GM12874 (cell line): ENCODE results near the gene NFIX.

Experiments
- TF ChIP-seq, protein P1 (sequence below): IDR thresholded peaks from 2 replicates; pipeline ENCODE4 v1.5.1; 2011; ENCODE audit warnings: low read depth, mild to moderate bottlenecking, control low read depth, low read length, moderate library complexity; ENCODE audit not compliant: insufficient read depth

The NFIX gene

DNA sequence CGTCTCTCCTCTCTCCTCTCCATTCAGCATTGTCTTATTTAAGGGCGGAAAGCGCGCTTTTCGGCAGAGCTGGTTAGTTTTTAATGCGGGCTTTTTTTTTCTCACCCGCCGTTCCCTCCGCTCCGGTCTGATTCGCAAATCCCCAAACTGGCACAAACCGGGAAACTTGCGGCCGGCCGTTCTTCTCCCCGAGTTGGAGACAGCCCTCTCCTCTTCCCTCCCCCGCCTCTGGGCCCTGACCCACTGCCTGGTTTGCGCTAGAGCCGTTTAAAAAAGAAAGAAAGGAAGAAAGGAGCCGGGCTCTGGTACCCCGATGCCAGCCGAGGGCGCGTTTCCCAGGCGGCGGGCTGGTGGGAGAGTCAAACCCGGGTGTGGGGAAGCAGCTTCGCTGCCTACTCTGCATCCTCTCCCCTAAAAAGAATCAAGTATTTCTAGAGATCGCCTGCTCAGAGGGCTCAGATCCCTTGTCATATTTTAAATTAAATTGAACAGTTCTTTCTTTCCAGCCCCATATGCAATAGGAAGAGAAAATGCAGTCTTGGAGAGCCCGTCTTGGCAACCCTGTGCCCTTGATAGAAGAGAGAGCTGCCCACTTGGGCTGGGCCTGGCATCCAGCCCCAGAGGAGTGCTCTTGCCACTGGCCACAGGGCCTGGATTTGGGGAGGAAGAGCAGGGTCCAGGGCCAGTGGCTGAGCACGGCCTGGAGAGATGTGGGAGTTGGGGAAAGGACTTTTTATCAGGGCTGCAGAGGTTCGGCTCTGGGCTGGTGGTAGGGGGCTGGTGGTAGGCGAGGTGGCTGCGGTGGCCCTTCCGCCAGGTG is 19.0 kb downstream of the NFIX start:
- TF ChIP-seq, protein P1, sequence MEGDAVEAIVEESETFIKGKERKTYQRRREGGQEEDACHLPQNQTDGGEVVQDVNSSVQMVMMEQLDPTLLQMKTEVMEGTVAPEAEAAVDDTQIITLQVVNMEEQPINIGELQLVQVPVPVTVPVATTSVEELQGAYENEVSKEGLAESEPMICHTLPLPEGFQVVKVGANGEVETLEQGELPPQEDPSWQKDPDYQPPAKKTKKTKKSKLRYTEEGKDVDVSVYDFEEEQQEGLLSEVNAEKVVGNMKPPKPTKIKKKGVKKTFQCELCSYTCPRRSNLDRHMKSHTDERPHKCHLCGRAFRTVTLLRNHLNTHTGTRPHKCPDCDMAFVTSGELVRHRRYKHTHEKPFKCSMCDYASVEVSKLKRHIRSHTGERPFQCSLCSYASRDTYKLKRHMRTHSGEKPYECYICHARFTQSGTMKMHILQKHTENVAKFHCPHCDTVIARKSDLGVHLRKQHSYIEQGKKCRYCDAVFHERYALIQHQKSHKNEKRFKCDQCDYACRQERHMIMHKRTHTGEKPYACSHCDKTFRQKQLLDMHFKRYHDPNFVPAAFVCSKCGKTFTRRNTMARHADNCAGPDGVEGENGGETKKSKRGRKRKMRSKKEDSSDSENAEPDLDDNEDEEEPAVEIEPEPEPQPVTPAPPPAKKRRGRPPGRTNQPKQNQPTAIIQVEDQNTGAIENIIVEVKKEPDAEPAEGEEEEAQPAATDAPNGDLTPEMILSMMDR: no peak

DNA sequence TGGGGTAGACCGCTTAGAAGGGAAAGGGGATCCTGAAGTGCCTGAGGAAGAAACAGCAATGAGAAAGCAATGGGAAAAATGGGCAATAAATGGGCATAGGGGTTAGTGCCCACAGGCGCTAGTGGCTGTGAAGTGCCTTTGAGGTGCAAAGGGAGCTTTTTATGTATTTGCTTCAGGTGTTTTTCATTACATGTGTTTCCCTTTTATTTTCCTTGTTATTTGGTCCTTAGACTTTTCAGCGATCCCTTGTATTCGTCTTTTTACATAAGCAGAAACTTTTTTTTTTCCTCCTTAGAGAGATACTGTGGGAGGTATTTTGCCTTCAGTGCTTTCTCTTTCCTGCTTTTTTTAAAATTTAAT is 19.6 kb downstream of the NFIX start:
- TF ChIP-seq, protein P1: no peak

DNA sequence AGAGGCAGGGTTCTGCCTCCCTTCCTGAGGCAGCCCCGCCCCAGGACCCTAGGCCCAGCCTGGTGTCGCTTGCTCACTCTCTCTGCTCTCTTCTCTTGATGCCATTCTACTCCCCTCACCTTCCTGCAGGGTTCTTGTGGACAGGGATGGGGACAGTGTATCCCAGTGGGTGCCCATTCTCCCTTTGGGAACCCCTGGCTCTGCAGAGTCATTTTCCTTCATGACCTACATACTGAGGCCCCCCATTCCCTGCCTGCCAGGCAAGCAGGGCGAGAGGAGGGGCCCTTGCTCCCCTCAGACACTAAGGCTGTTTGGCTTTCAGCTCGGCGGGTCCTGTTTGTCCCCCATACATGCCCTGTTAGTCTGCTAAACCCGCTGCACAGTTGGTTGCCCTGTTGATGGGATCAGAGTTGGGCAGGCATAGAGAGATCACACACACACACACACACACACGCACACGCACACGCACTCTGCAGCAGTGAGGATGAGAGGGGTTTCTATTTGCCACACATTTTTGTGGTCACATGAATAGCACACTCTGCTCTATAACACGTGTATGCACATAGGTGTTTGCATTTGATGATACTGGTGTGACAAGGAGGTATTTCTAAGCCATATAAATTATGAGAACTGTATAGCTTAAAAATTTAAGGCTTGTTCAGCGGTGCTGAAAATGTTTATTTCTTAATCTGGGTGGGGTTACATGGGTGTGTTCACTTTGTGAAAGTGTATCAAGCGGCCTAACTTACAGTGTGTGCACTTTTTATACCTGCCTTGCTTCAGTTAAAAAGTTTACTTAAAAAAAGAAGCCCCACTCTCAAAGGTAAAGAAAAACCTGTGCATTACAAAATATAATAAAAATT is 20.3 kb downstream of the NFIX start:
- TF ChIP-seq, protein P1: no peak

DNA sequence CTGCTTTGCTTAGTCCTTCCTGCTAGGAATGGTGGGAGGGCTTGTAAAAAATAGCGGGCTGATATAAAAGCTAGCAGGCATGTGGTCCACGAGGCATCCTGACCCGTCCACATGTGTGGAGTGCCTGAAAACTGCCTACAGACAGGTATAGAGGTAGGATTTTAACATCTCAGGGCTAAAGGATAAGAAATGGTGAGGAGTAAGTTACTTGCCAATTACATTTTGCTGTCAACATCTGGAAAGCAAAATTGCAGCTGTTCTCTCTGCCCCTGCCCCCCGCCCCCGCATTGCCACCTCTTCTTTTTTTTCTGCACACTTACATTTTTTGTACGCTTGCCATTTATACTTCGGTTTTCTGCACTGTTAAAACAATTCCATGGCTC is 21.0 kb downstream of the NFIX start:
- TF ChIP-seq, protein P1: no peak

DNA sequence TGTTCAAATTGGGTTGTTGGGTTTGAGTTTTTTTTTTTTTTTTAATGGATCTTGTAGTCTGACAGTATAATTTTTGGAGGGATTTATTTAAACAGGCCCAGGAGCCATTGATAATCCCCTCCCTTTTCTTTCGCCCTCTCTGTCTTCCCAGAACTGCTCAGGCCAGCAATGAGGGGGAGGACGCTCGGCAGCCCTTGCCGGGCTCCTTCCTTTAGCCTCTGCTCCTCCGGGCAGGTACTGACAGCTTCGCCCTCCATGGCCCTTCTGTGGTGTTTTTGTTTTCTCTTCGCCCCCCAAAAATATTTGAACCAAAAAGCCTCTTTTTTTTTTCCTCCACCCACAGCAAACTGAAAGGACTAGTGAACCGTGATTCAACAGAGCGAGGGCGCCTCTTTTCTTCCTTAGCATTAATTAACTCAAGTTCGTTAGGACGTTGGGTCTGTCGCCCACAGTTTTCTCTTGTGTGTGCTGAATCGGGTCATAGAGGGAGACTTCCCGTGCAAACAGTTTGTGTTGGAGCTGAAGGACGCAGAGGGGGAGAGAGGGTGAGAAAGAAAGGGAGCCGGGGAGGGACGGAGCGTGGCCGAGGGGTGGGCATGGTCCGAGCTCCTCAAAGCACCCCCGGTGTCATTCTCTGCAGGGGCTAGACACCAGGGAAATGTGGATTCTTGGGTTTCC is 21.5 kb downstream of the NFIX start:
- TF ChIP-seq, protein P1: no peak

DNA sequence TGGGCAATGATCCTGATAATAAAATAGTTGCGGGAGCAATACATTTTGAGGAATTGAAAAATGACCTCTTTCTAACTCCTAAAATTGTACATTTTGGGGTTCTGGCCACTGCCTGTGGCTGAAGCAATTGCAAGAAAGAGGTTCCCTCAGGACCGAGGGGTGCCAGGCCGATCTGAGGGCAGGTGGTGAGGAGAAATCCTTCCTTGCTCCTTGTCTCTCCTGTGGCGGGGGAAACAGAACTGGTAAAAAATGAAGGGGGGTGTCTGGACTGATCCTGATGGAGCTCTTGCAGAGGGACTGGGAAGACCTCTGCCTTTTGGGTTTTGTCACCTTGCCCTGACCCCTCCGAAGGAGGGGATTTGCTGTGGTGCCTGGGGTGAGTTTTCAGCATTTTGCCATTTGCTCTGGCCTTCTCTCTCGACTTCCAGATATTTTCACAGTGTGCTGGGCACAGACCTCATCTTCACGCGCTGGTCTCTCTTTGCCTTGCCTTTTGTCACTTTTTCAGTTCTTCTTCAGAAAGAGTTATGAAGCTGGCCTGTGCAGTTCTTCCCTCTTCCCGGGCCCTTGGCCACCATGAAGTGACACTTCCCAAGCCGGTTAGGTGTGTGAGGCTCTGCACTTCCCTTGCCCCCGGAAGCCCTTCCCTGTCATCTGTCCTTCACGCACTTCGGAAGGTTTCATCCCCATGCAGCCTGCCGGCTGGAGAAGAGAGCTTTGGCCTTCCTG is 22.2 kb downstream of the NFIX start:
- TF ChIP-seq, protein P1: no peak
